HepG2 (cell line): ENCODE data around the gene VWA3A. TPM values are rescaled to one million over a fixed set of nuclear protein-coding genes. Genes with fewer than 3 reads are reported as not detected.

ENCODE experiments used
- ATAC-seq: fragments of 200-7000 bp; cut with Tn5 transposase; 3 replicates; pipeline ENCODE4 v1.9.1; 2020; ENCODE audit warnings: mild to moderate bottlenecking, moderate library complexity
- BruUV-seq: library from RNA; stranded (reverse); fragments of 400-500 nt; replicated peaks from 2 replicates; lab custom pipeline; 2021; lab: Mats Ljungman, UMichigan
- CTCF ChIA-PET: fragments of 300-600 bp; formaldehyde crosslinking; extraction: SDS; loops from one replicate; lab custom pipeline; 2021; ENCODE audit warnings: low total read pairs, inconsistent platforms, low intra/inter-chr PET ratio; lab: Yijun Ruan, JAX
- POLR2A ChIA-PET: fragments of 350-600 bp; sonication (Branson Sonifier 250); formaldehyde crosslinking; loops from one replicate; lab custom pipeline; 2020; ENCODE audit warnings: antibody characterized with exemption, inconsistent platforms; lab: Yijun Ruan, JAX
- DNase-seq: peaks from one replicate; pipeline ENCODE4 v3.0.0-alpha.2; 2015; ENCODE audit warnings: low spot score
- FAIRE-seq: peaks from 3 replicates; lab custom pipeline; 2011; peaks lifted over from hg19 to GRCh38; lab: Jason Lieb, UNC
- H2AFZ ChIP-seq: one replicate; pipeline ENCODE4 v1.6.1; 2011; ENCODE audit warnings: low read length, inconsistent platforms
- H3K27ac ChIP-seq: fragments of 300-600 bp; 3 replicates; pipeline ENCODE4 v1.8.0; 2011; ENCODE audit warnings: mixed run types, mild to moderate bottlenecking, mixed read lengths, low read length, inconsistent platforms; ENCODE audit not compliant: insufficient read depth; ENCODE audit errors: extremely low read length
- H3K27me3 ChIP-seq, 2 experiments: fragments of 200-600 bp in 1 of 2; 2 replicates in 1 of 2; 3 replicates in 1 of 2; pipeline versions ENCODE4 v1.6.0 to v1.8.0; 2011; ENCODE audit warnings: low read length in 2 of 2, mild to moderate bottlenecking in 2 of 2, moderate library complexity in 2 of 2, inconsistent platforms in 1 of 2; ENCODE audit not compliant: insufficient read depth in 2 of 2, control insufficient read depth in 1 of 2
- H3K36me3 ChIP-seq, 2 experiments: fragments of 200-600 bp in 1 of 2; replicated peaks in 1 of 2; 2 replicates in 1 of 2; 3 replicates in 1 of 2; pipeline versions ENCODE4 v1.5.1 to v1.8.0; 2011; ENCODE audit warnings: low read length in 2 of 2, inconsistent platforms in 1 of 2; ENCODE audit not compliant: insufficient read depth in 2 of 2, control insufficient read depth in 1 of 2
- H3K4me1 ChIP-seq: 2 replicates; pipeline ENCODE4 v1.5.1; 2012; ENCODE audit warnings: low read length, inconsistent platforms; ENCODE audit not compliant: insufficient read depth
- H3K4me2 ChIP-seq: 2 replicates; pipeline ENCODE4 v1.6.0; 2011; ENCODE audit warnings: low read depth, low read length, inconsistent platforms
- H3K4me3 ChIP-seq, 3 experiments: fragments of 200-600 bp in 1 of 3; sonication (generic), shearing (Covaris generic) in 1 of 3; replicated peaks in 1 of 3; 2 replicates each; pipeline ENCODE4 v1.5.1; 2011 to 2016; ENCODE audit warnings: low read length in 3 of 3, inconsistent platforms in 2 of 3, low read depth in 2 of 3, mild to moderate bottlenecking in 2 of 3, control low read depth in 1 of 3, mixed read lengths in 1 of 3; ENCODE audit not compliant: insufficient read depth in 1 of 3
- H3K79me2 ChIP-seq: one replicate; pipeline ENCODE4 v1.6.1; 2011; ENCODE audit warnings: low read length, inconsistent platforms; ENCODE audit not compliant: insufficient read depth
- H3K9ac ChIP-seq: 2 replicates; pipeline ENCODE4 v1.6.0; 2011; ENCODE audit warnings: mild to moderate bottlenecking, low read depth, low read length, inconsistent platforms; ENCODE audit not compliant: insufficient read depth
- H3K9me3 ChIP-seq: 2 replicates; pipeline ENCODE4 v1.5.1; 2012; ENCODE audit warnings: mild to moderate bottlenecking, low read length
- H4K20me1 ChIP-seq: 2 replicates; pipeline ENCODE4 v1.6.0; 2011; ENCODE audit warnings: inconsistent platforms, mild to moderate bottlenecking, low read length, moderate library complexity; ENCODE audit not compliant: insufficient read depth
- CBFB ChIP-seq: sonication (generic); formaldehyde crosslinking; IDR thresholded peaks from 2 replicates; pipeline ENCODE4 v1.4.0; 2020; ENCODE audit warnings: missing genetic modification reagents
- FOXP4 ChIP-seq: sonication (generic); formaldehyde crosslinking; IDR thresholded peaks from 2 replicates; pipeline ENCODE4 v1.4.0; 2020; ENCODE audit warnings: missing genetic modification reagents
- MEIS1 ChIP-seq: sonication (generic); formaldehyde crosslinking; IDR thresholded peaks from 2 replicates; pipeline ENCODE4 v1.9.0; 2021; ENCODE audit warnings: mild to moderate bottlenecking, missing genetic modification reagents, moderate library complexity, borderline replicate concordance
- PAXIP1 ChIP-seq: sonication (generic); formaldehyde crosslinking; conservative IDR thresholded peaks from 2 replicates; pipeline ENCODE4 v1.4.0; 2020; ENCODE audit warnings: mild to moderate bottlenecking, missing genetic modification reagents, moderate library complexity
- PRDM4 ChIP-seq: sonication (generic); formaldehyde crosslinking; IDR thresholded peaks from 2 replicates; pipeline ENCODE4 v1.9.0; 2021; ENCODE audit warnings: missing genetic modification reagents, borderline replicate concordance
- RARA ChIP-seq: IDR thresholded peaks from 2 replicates; pipeline ENCODE4 v1.6.1; 2016; ENCODE audit warnings: missing genetic modification reagents, missing compliant biosample characterization
- SP5 ChIP-seq: IDR thresholded peaks from 2 replicates; pipeline ENCODE4 v1.6.1; 2016; ENCODE audit warnings: low read depth, borderline replicate concordance
- TEAD3 ChIP-seq: optimal IDR thresholded peaks from 2 replicates; pipeline ENCODE3; 2016; ENCODE audit warnings: borderline replicate concordance
- YY1 ChIP-seq: IDR thresholded peaks from 2 replicates; pipeline ENCODE4 v1.6.1; 2011; ENCODE audit warnings: low read length, low read depth, moderate library complexity, mild to moderate bottlenecking; ENCODE audit not compliant: insufficient read depth, insufficient replicate concordance
- ZBTB3 ChIP-seq: sonication (generic); formaldehyde crosslinking; IDR thresholded peaks from 2 replicates; pipeline ENCODE4 v1.4.0; 2020; ENCODE audit warnings: low read depth, mild to moderate bottlenecking, moderate library complexity, missing genetic modification reagents, borderline replicate concordance
- ZFX ChIP-seq: sonication (generic); formaldehyde crosslinking; IDR thresholded peaks from 2 replicates; pipeline ENCODE4 v1.4.0; 2020; ENCODE audit warnings: mild to moderate bottlenecking, low read depth, missing genetic modification reagents, moderate library complexity
- ZNF263 ChIP-seq: sonication (generic); formaldehyde crosslinking; IDR thresholded peaks from 2 replicates; pipeline ENCODE4 v1.4.0; 2020; ENCODE audit warnings: missing genetic modification reagents
- ZNF343 ChIP-seq: sonication (generic); formaldehyde crosslinking; IDR thresholded peaks from 2 replicates; pipeline ENCODE4 v1.4.0; 2020; ENCODE audit warnings: mild to moderate bottlenecking, missing genetic modification reagents
- ZNF451 ChIP-seq: sonication (generic); formaldehyde crosslinking; IDR thresholded peaks from 2 replicates; pipeline ENCODE4 v1.5.0; 2020; ENCODE audit warnings: mild to moderate bottlenecking, missing genetic modification reagents
- ZNF484 ChIP-seq: sonication (generic); formaldehyde crosslinking; IDR thresholded peaks from 2 replicates; pipeline ENCODE4 v1.5.1; 2020; ENCODE audit warnings: mild to moderate bottlenecking, low read depth, missing genetic modification reagents, borderline replicate concordance
- ZSCAN20 ChIP-seq: sonication (generic); formaldehyde crosslinking; IDR thresholded peaks from 2 replicates; pipeline ENCODE4 v1.4.0; 2020; ENCODE audit warnings: missing genetic modification reagents, mild to moderate bottlenecking, borderline replicate concordance
- WGBS: methylation state at CpG from one replicate; pipeline ENCODE4 v1.1.6; 2017; ENCODE audit warnings: low lambda C conversion rate; 5-methylcytosine and 5-hydroxymethylcytosine counted together
- in situ Hi-C: cut with HindIII; loops from 2 replicates; pipeline ENCODE4 v1.10.0; 2017; ENCODE audit warnings: low pct_unique_long_range_greater_than_20kb; ENCODE audit not compliant: extremely low pct_ligation_motif_present
- intact Hi-C: fragments of 100-400 bp; cut with micrococcal nuclease; formaldehyde crosslinking; loops from one replicate; pipeline ENCODE4 v1.10.0; 2022; ENCODE audit not compliant: unreplicated experiment
- polyA plus RNA-seq, 8 experiments: library from polyadenylated mRNA; depleted of rRNA in 3 of 8; stranded (reverse) in 7 of 8; unstranded in 1 of 8; fragments of >200 nt; fragmentation: Illumina TruSeq in 4 of 8; extraction: Trizol in 4 of 8; gene quantifications; 2 replicates each; pipeline versions ENCODE4 v1.2.1 to v1.2.3, GENCODE V29; 2011 to 2016; ENCODE audit warnings: low read depth in 4 of 8, missing spikeins in 1 of 8, mixed read lengths in 1 of 8; ENCODE audit not compliant: insufficient read depth in 1 of 8
- total RNA-seq, 5 experiments: library from RNA; depleted of rRNA; stranded (reverse); fragments of >200 nt; fragmentation: Illumina TruSeq; extraction: Trizol; gene quantifications; 2 replicates each; pipeline ENCODE4 v1.2.3, GENCODE V29; 2016; ENCODE audit warnings: low read depth in 1 of 5

The VWA3A gene
- total and polyA plus RNA-seq, 2 of the 13 experiments (the other 11 are each of a cell fraction or from before 2014, with no cell fraction given): 0.03 to 0.07 TPM

GRCh38 chr16:22165508-22166285, 73.4 kb downstream of the VWA3A start:
- in situ Hi-C loops: no loop called here
- BruUV-seq: no TSS peak
- FAIRE-seq (no peak), ATAC-seq (peak; percentile 86), DNase-seq (no peak)
- POLR2A ChIA-PET: no interaction called here
- Histone ChIP-seq H3K9ac (no peak overlapping the region), H3K27me3 (peaks cover 6 to 18% of the 10 kb centered on the region in 2 experiments; a peak in 4 of 5 replicates), H4K20me1 (no peaks in the 10 kb centered on the region), H3K9me3 (peaks cover 5% of the 10 kb centered on the region), H3K27ac (no peak overlapping the region), H3K79me2 (no peaks in the 10 kb centered on the region), H3K4me3 (no peak overlapping the region), H3K36me3 (no peaks in the 10 kb centered on the region), H2AFZ (no peak overlapping the region), H3K4me2 (peak overlapping the region; percentile 8; the same call in 1 of the 2 replicates), H3K4me1 (peaks cover 35% of the 10 kb centered on the region)
- intact Hi-C loops: no loop called here
- 52% methylated on average over 16 of the region's 16 CpGs for WGBS
- CTCF ChIA-PET: no interaction called here
- TF ChIP-seq ZSCAN20 (CRISPR knock-in tag) (no peak), ZNF263 (CRISPR knock-in tag) (peak; percentile 42; the same call in 1 of the 2 replicates), YY1 (peak; percentile 20), RARA (CRISPR knock-in tag) (peak; percentile 37; the same call in 1 of the 2 replicates), CBFB (no peak), ZNF484 (CRISPR knock-in tag) (no peak), MEIS1 (CRISPR knock-in tag) (peak; percentile 3; the same call in 1 of the 2 replicates), TEAD3 (CRISPR knock-in tag) (peak; percentile 59), ZNF451 (CRISPR knock-in tag) (no peak), ZNF343 (CRISPR knock-in tag) (peak; percentile 67; the same call in 1 of the 2 replicates), ZFX (CRISPR knock-in tag) (peak; percentile 87), SP5 (CRISPR knock-in tag) (no peak), FOXP4 (CRISPR knock-in tag) (no peak), PAXIP1 (CRISPR knock-in tag) (peak; percentile 44; the same call in 1 of the 2 replicates), ZBTB3 (no peak), PRDM4 (CRISPR knock-in tag) (no peak)
